Activated gamma-delta T cell (primary cell): Measurements from ENCODE around the gene MOB4.
"Not testable (repeated sequence)": the region's sequence is repeated elsewhere in the genome, so short reads cannot be mapped to it uniquely, and the experiment has no call there.

Experiments
- DNase-seq: peaks from one replicate; lab custom pipeline; 2025; lab: John Stamatoyannopoulos, UW

MOB4 gene

DNA sequence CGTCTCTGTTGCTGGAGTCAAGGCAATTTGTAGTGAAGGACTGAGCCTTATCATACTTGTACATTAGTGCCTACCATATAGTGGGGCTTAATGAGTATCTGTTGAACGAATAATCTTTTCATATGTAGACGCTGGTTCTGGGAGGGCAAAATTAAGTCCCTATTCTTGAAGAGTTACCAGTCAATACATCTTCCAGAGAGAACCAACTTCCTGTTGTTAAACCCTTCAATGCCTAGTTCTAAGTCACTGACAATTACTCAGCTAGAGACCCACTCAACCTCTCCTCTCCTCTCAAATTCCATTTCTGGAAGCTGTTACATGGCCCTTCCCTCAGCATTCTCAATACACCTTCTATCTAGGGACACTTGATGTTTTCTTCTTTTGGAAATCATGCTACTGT is 1.1 kb upstream of the MOB4 start:
- DNase-seq: no peak

DNA sequence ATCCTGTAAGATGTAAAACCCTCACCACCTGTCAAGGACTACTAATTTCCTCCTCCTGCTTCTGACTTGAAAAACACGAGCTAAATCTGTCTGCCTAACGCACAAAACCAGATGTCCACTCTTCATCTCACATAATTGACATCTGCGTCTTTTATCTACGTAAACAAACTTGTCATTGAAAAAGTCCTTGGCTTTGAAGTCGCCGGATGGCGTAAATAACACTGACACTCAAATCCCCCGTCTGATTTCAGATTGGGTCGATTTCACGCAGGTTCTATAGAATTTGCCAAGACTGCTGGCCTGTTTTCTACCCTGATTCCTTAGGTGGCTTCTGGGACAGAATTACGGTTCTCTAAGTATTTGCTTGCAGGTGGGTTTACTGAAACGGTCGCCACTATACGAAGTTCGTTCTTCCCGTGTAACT is 539 bp upstream of the MOB4 start:
- no peak for DNase-seq

GRCh38 chr2:197516393-197516761 is 511 bp downstream of the MOB4 start:
- DNase-seq: no peak

DNA sequence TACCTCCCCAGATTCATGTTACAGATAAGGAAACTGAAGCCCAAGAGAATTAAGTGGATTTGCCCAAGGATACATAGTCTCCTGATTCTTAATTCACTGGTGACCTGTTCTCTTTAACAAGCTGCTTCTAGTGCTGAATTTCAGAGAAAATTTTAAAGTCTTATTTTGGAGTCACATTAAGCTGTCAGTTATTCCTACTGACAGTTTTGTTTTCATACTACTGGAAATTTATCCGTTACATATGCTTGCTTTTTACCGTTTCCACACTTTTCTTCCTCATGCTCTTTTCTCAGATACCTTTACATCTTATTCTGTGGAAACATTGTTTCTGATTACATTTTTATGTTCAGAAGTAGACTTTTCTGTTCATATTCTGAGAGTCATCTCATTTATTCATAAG is 1.3 kb downstream of the MOB4 start:
- no peak for DNase-seq

GRCh38 chr2:197538412-197538811 is 22.5 kb downstream of the MOB4 start:
- no peak for DNase-seq

DNA sequence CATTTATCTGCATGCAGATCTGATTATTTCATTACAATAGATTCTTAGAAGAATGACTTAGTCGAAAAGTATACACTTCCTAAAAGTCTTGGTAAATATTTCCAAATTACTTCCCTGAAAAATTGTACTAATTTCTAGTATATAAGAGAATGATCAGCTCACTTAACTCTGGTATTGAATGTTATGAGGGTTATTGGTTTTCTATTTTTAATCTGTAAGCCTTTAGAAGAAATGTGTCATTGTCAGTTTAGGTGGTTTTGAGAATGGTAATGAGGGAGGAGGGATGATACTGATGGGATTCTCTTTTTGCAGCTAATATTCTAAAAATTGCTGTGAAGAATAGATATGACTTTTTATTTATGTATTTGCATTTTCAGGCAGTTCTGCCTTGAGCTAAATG is 23.9 kb downstream of the MOB4 start:
- DNase-seq: no peak

- DNase-seq: no peak
Observed at GRCh38 chr2:197543206-197543605, 27.3 kb downstream of the MOB4 start.

DNA sequence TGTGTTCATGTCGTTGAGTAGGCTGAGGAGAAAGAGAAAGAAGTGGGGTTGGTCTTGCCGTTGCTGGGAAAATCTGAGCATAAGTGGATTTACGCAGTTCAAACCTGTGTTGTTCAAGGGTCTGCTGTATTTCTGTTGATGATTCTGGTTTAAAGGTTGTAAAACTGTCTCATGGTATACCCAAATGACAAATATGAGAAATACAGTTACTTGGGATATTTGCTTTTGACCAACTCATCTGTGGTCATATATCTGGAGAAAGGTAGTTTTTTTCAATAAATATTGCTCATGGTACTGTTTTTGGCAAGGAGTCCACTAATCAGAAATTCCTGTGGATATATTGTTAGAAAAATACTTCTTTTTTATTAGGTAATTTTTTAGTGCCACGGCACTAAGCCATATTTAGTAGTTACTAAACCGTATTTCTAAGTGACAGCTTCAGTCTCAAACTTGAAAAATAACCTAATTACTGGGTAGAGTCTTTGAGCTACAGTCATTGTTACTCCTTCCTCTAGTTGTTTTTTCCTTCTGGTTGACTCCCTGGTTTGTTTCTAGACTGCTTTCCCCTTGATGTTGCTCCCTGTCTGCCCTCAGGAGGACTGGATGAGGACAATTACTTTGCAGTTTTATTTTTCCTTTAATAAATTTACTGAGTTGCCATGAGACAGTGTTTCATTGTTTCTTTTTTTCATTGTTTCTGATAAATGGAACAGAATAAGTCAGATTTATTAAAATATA is 31.5 kb downstream of the MOB4 start:
- DNase-seq: no peak

- DNase-seq: no peak
Observed at GRCh38 chr2:197548582-197548981, 32.7 kb downstream of the MOB4 start.

- not testable (repeated sequence) for DNase-seq
Observed at GRCh38 chr2:197551260-197551659, 35.4 kb downstream of the MOB4 start.

DNA sequence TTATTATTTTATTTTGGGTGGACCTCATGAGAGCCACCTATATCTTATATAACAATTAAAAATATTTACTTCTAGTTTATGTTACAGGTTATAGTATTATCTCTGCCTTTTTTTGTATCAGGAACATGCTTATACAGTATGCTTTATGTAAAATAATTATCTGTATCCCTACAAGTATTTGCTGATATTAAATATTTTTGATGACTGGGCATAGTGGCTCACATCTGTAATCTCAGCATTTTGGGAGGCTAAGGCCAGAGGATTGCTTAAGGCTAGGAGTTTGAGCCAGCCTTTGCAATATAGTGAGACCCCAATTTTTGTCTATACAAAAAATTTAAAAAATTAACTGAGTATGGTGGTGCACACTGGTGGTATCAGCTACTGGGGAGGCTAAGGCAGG is 39.6 kb downstream of the MOB4 start:
- DNase-seq: no peak

DNA sequence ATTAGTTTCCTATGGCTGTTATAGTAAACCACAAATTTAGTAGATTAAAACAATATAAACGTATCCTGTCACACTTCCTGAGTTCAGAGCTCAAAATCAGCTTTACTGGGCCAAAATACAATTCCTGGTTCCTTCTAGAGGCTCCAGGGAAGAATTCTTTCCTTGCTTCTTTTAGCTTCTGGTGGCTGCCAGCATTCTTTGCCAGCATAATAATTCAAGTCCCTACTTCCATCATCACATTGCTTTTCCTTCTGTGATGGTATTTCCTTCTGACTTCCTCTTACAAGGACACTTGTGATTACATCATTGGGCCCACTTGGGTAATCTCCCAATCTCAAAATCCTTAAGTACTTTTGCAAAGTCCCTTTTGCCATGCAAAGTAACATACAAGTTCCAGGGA is 40.6 kb downstream of the MOB4 start:
- DNase-seq: no peak

GRCh38 chr2:197558393-197558792 is 42.5 kb downstream of the MOB4 start:
- DNase-seq: no peak

- no peak for DNase-seq
Observed at GRCh38 chr2:197559681-197560080, 43.8 kb downstream of the MOB4 start.

- no peak for DNase-seq
Observed at GRCh38 chr2:197560146-197560665, 44.3 kb downstream of the MOB4 start.

DNA sequence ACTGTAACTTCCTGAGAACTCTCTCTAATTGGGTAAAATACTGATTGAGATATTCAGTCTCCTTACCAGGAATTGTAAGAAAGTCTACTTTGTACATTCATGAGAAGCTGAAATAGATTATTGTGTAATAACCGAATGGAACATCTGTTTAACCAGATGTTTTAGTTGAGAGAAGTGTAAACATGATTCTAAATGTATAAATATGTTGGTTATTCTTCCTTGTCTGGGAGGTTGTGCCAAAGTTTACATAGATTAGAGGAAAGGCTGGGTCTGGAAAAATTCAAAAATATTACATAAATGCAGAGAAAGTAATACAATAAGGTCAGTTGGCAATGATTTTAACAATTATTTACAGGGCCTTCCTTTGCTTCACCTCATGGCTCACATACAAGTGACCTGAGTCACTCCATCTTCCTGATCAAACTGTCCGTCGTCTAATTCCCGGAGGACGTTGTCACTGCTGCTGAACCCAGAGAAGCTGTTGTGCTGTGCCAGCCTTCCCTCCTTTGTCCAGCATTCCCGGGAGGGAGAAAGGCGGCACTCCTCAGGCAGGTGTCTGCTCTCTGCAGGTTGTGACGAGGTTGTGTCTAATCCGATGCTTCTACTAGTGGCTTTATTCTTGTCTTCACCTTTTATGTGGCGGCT is 55.9 kb downstream of the MOB4 start:
- no peak for DNase-seq

DNA sequence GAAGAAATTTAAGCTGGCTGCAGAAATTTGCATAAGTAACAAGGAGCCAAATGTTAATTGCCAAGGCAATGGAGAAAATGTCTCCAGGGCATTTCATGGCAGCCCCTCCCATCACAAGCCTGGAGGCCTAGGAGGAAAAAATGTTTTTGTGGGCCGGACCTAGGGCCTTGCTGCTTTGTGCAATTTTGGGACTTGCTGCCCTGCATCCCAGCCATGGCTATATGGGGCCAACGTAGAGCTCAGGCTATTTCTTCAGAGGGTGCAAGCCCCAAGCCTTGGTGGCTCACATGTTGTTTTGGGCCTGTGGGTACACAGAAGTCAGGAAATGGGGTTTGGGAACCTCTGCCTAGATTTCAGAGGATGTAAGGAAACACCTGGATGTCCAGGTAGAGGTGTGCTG is 57.7 kb downstream of the MOB4 start:
- no peak for DNase-seq

GRCh38 chr2:197575987-197576386 is 60.1 kb downstream of the MOB4 start:
- no peak for DNase-seq

- no peak for DNase-seq
Observed at GRCh38 chr2:197576631-197577030, 60.8 kb downstream of the MOB4 start.

DNA sequence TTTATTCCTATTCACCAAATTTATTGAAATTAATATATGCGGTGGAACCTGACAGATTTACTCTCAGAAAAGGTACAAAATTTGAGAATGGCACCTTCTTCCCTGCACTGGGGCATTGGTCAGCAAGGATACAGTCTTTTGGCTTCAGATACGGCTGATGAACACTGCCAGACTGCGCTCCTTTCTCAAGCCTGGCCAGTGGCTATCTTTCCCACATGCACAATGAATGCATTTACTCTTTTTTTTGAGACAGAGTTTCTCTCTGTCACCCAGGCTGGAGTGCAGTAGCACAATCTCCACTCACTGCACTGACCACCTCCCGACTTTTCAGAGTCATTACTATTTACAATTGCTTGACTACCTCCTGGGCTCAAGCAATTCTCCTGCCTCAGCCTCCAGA is 61.6 kb downstream of the MOB4 start:
- no peak for DNase-seq

DNA sequence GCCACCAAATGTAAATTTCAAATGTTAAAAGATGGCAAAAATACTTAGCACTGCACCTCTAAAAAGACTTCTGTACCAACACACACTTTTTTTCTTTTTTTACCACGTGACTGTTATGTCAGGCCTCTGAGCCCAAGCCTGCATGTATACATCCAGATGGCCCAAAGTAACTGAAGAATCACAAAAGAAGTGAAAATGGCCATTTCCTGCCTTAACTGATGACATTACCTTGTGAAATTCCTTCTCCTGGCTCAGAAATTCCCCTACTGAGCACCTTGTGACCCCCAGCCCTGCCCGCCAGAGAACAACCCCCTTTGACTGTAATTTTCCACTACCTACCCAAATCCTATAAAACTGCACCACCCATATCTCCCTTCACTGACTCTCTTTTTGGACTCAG is 62.4 kb downstream of the MOB4 start:
- DNase-seq: not testable (repeated sequence)

DNA sequence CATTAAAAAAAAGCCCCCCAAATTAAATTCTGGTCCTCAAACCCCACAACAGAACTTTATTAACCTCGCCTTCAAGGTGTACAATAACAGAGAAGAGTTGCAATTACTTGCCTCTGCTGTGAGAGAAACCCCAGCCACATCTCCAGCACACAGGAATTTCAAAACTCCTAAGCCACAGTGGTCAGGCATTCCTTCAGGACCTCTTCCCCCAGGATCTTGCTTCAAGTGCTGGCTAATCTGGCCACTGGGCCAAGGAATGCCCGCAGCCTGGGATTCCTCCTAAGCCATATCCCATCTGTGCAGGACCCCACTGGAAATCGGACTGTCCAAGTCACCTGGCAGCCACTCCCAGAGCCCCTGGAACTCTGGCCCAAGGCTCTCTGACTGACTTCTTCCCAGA is 64.3 kb downstream of the MOB4 start:
- not testable (repeated sequence) for DNase-seq

- not testable (repeated sequence) for DNase-seq
Observed at GRCh38 chr2:197587255-197587654, 71.4 kb downstream of the MOB4 start.
